IMR-90 (cell line): ENCODE results near the gene JMJD1C. TPM values are rescaled to one million over a fixed set of nuclear protein-coding genes. Genes with fewer than 3 reads are reported as not detected.

Experiments used
- ATAC-seq: fragments of 200-7000 bp; cut with Tn5 transposase; 2 replicates; pipeline ENCODE4 v1.9.1; 2020; ENCODE audit warnings: low read depth, mild to moderate bottlenecking, moderate library complexity
- BruUV-seq: library from RNA; stranded (reverse); fragments of 400-500 nt; replicated peaks from 2 replicates; lab custom pipeline; 2021; lab: Mats Ljungman, UMichigan
- CTCF ChIA-PET: fragments of 300-600 bp; formaldehyde crosslinking; extraction: SDS; loops from one replicate; lab custom pipeline; 2021; ENCODE audit warnings: antibody characterized with exemption; lab: Yijun Ruan, JAX
- POLR2A ChIA-PET: fragments of 300-600 bp; sonication (Branson Sonifier 250); formaldehyde crosslinking; loops from one replicate; lab custom pipeline; 2022; ENCODE audit warnings: antibody characterized with exemption; ENCODE audit not compliant: unreplicated experiment; lab: Charles Lee
- DNase-seq: peaks from one replicate; pipeline ENCODE4 v3.0.0; 2013
- H2AFZ ChIP-seq: replicated peaks from 2 replicates; pipeline ENCODE3; 2013; ENCODE audit warnings: low read length, mild to moderate bottlenecking; ENCODE audit not compliant: poor library complexity
- H2AK5ac ChIP-seq: 2 replicates; pipeline ENCODE4 v1.6.1; 2013; ENCODE audit warnings: low read depth, low read length, inconsistent platforms
- H2AK9ac ChIP-seq: replicated peaks from 2 replicates; pipeline ENCODE3; 2013; ENCODE audit warnings: mild to moderate bottlenecking, low read depth, low read length, moderate library complexity; ENCODE audit not compliant: poor library complexity
- H2BK120ac ChIP-seq: 2 replicates; pipeline ENCODE4 v1.6.1; 2013; ENCODE audit warnings: low read depth, low read length, inconsistent platforms
- H2BK15ac ChIP-seq: 3 replicates; pipeline ENCODE4 v1.6.1; 2013; ENCODE audit warnings: low read depth, low read length, inconsistent platforms
- H2BK20ac ChIP-seq: 2 replicates; pipeline ENCODE4 v1.6.1; 2013; ENCODE audit warnings: low read depth, mild to moderate bottlenecking, inconsistent platforms, low read length, moderate library complexity
- H2BK5ac ChIP-seq: 2 replicates; pipeline ENCODE4 v1.6.1; 2013; ENCODE audit warnings: mild to moderate bottlenecking, low read depth, low read length, inconsistent platforms; ENCODE audit not compliant: poor library complexity, severe bottlenecking
- H3K14ac ChIP-seq: replicated peaks from 2 replicates; pipeline ENCODE4 v1.6.1; 2013; ENCODE audit warnings: low read depth, low read length, inconsistent platforms
- H3K18ac ChIP-seq: 2 replicates; pipeline ENCODE4 v1.6.1; 2013; ENCODE audit warnings: low read depth, low read length, control low read depth
- H3K23ac ChIP-seq: 2 replicates; pipeline ENCODE4 v1.6.1; 2013; ENCODE audit warnings: low read depth, low read length, inconsistent platforms
- H3K27ac ChIP-seq: 2 replicates; pipeline ENCODE4 v1.5.1; 2013; ENCODE audit warnings: mild to moderate bottlenecking, control low read depth, low read length; ENCODE audit not compliant: insufficient read depth
- H3K27me3 ChIP-seq: 2 replicates; pipeline ENCODE4 v1.6.1; 2013; ENCODE audit warnings: low read length; ENCODE audit not compliant: control insufficient read depth, insufficient read depth
- H3K36me3 ChIP-seq: 2 replicates; pipeline ENCODE4 v1.6.1; 2013; ENCODE audit warnings: low read length, mixed read lengths; ENCODE audit not compliant: control insufficient read depth, insufficient read depth
- H3K4ac ChIP-seq: 2 replicates; pipeline ENCODE4 v1.6.1; 2013; ENCODE audit warnings: low read depth, low read length, inconsistent platforms
- H3K4me1 ChIP-seq: 2 replicates; pipeline ENCODE4 v1.6.1; 2013; ENCODE audit warnings: low read length, mixed read lengths; ENCODE audit not compliant: control insufficient read depth, insufficient read depth
- H3K4me2 ChIP-seq: 2 replicates; pipeline ENCODE4 v1.6.1; 2013; ENCODE audit warnings: low read depth, mild to moderate bottlenecking, control low read depth, low read length, moderate library complexity
- H3K4me3 ChIP-seq: 2 replicates; pipeline ENCODE4 v1.5.1; 2013; ENCODE audit warnings: low read depth, mild to moderate bottlenecking, control low read depth, low read length, moderate library complexity; ENCODE audit not compliant: insufficient read depth
- H3K56ac ChIP-seq: 2 replicates; pipeline ENCODE4 v1.6.1; 2013; ENCODE audit warnings: low read length, inconsistent platforms; ENCODE audit not compliant: insufficient read depth; ENCODE audit errors: extremely low read depth
- H3K79me1 ChIP-seq, 2 experiments: 2 replicates each; pipeline ENCODE4 v1.6.1; 2013; ENCODE audit warnings: low read length in 2 of 2, inconsistent platforms in 1 of 2, low read depth in 1 of 2
- H3K9ac ChIP-seq: 2 replicates; pipeline ENCODE4 v1.6.1; 2013; ENCODE audit warnings: low read depth, low read length, control low read depth
- H3K9me1 ChIP-seq: 2 replicates; pipeline ENCODE4 v1.6.1; 2013; ENCODE audit warnings: low read length, inconsistent platforms; ENCODE audit not compliant: insufficient read depth
- H3K9me3 ChIP-seq: 2 replicates; pipeline ENCODE4 v1.6.1; 2013; ENCODE audit warnings: low read length; ENCODE audit not compliant: control insufficient read depth, insufficient read depth
- H4K20me1 ChIP-seq: 2 replicates; pipeline ENCODE4 v1.6.1; 2013; ENCODE audit warnings: low read length, inconsistent platforms; ENCODE audit not compliant: insufficient read depth
- H4K5ac ChIP-seq: 2 replicates; pipeline ENCODE4 v1.6.1; 2013; ENCODE audit warnings: mild to moderate bottlenecking, low read depth, low read length, control low read depth
- H4K8ac ChIP-seq, 2 experiments: 2 replicates each; pipeline ENCODE4 v1.6.1; 2013; ENCODE audit warnings: low read depth in 2 of 2, low read length in 2 of 2, control low read depth in 1 of 2, inconsistent platforms in 1 of 2
- H4K91ac ChIP-seq: 2 replicates; pipeline ENCODE4 v1.6.1; 2013; ENCODE audit warnings: low read depth, low read length, inconsistent platforms; ENCODE audit not compliant: insufficient read depth
- CHD1 ChIP-seq: IDR thresholded peaks from 2 replicates; pipeline ENCODE4 v1.6.1; 2012; ENCODE audit warnings: low read depth, low read length, improper control_type of control experiment
- MAFK ChIP-seq: IDR thresholded peaks from 2 replicates; pipeline ENCODE4 v1.6.1; 2012; ENCODE audit warnings: low read depth, low read length, improper control_type of control experiment
- NFE2L2 ChIP-seq: fragments of 150-350 bp; IDR thresholded peaks from 2 replicates; pipeline ENCODE4 v1.6.1; 2016; ENCODE audit warnings: low read depth, mild to moderate bottlenecking, low read length
- WGBS, 2 experiments: methylation state at CpG; one replicate each; pipeline versions ENCODE4 v1.1.5 to v1.1.7; 2013; ENCODE audit warnings: missing lambda C conversion rate in 2 of 2; ENCODE audit not compliant: insufficient read length in 1 of 2; ENCODE audit errors: extremely low coverage in 2 of 2; 5-methylcytosine and 5-hydroxymethylcytosine counted together
- dilution Hi-C: fragments of 300-500 bp; cut with HindIII; formaldehyde crosslinking; loops from one replicate; pipeline ENCODE4 v1.14.3; 2018; ENCODE audit warnings: low sequenced_read_pairs; ENCODE audit not compliant: unreplicated experiment
- in situ Hi-C: fragments of 300-500 bp; cut with MboI; formaldehyde crosslinking; loops from 3 replicates; pipeline ENCODE4 v1.14.3; 2019; ENCODE audit warnings: low sequenced_read_pairs, inconsistent platforms, mixed read lengths
- intact Hi-C: fragments of 100-400 bp; cut with micrococcal nuclease; formaldehyde crosslinking; loops from 2 replicates; pipeline ENCODE4 v1.10.0; 2022
- polyA plus RNA-seq, 3 experiments: library from polyadenylated mRNA; depleted of rRNA; stranded (reverse); fragments of >200 nt; gene quantifications; 2 replicates each; pipeline ENCODE4 v1.2.3, GENCODE V29; 2012; ENCODE audit warnings: low replicate concordance in 1 of 3
- total RNA-seq: library from RNA; depleted of rRNA; stranded (reverse); fragments of >200 nt; gene quantifications from 2 replicates; pipeline ENCODE4 v1.2.3, GENCODE V29; 2012

The JMJD1C gene
- total and polyA plus RNA-seq, 2 of the 4 experiments (the other 2 are of a cell fraction) = 15.6 to 96.8 TPM

DNA sequence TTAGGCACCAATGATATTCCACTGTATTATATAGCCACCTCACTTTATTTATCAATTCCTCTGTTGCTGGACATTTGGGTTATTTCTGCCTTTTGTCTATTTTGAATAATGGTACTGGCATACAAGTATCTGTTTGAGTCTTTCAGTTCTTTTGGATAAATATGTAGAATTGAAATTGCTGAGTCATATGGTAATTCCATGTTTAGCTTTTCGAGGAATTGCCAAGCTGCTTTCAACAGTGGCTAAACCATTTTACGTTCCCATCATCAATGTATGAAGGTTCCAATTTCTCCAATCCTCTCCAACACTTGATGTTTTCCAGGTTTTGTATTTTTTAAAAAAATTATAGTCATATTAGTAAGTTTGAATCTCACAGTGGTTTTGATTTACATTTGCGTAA is 42.3 kb downstream of the JMJD1C start:
- H2AK5ac ChIP-seq = no peak overlapping the region
- H3K27me3 ChIP-seq = no peaks in the 10 kb centered on the region
- DNase-seq = peak; percentile 18
- no peak overlapping the region for H2BK120ac ChIP-seq
- no peak for ATAC-seq
- H3K9me3 ChIP-seq = no peaks in the 10 kb centered on the region
- H2BK5ac ChIP-seq = no peak overlapping the region
- H3K4me1 ChIP-seq = no peaks in the 10 kb centered on the region
- no peak overlapping the region for H2BK15ac ChIP-seq
- H4K5ac ChIP-seq = no peak overlapping the region
- in situ Hi-C loops = no loop called here
- no peaks in the 10 kb centered on the region for H3K36me3 ChIP-seq
- no peak overlapping the region for H3K56ac ChIP-seq
- no peak overlapping the region for H3K14ac ChIP-seq
- no peaks in the 10 kb centered on the region for H3K9me1 ChIP-seq
- no peak overlapping the region for H2BK20ac ChIP-seq
- no peak overlapping the region for H2AFZ ChIP-seq
- no peak overlapping the region for H4K8ac ChIP-seq
- no peak overlapping the region for H3K4ac ChIP-seq
- TF ChIP-seq CHD1 = no peak
- peak; percentile 80 for TF ChIP-seq MAFK
- peak; percentile 92 for TF ChIP-seq NFE2L2
- peaks cover 10% of the 10 kb centered on the region for H4K20me1 ChIP-seq
- H3K4me3 ChIP-seq = no peak overlapping the region
- POLR2A ChIA-PET = no interaction called here
- CTCF ChIA-PET = interaction anchor here (0.6 kb wide), 1 partner anchor 885 kb away, joined by 3 read pairs; no protein-coding TSS in a partner anchor
- H3K27ac ChIP-seq = no peak overlapping the region
- H4K91ac ChIP-seq = no peak overlapping the region
- BruUV-seq = no TSS peak
- no peak overlapping the region for H2AK9ac ChIP-seq
- H3K4me2 ChIP-seq = no peak overlapping the region
- peaks cover 35 to 61% of the 10 kb centered on the region in 2 experiments for H3K79me1 ChIP-seq
- no peak overlapping the region for H3K23ac ChIP-seq
- no CpG with 5 or more reads among the region's 3 CpGs for WGBS, 2 experiments
- H3K9ac ChIP-seq = no peak overlapping the region
- intact Hi-C loops = no loop called here
- H3K18ac ChIP-seq = no peak overlapping the region
- dilution Hi-C loops = no loop called here
